HepG2 (cell line): ENCODE data around the gene ATP1A2. TPM values are rescaled to one million over a fixed set of nuclear protein-coding genes. Genes with fewer than 3 reads are reported as not detected.

Experiments used
- ATAC-seq: fragments of 200-7000 bp; cut with Tn5 transposase; 3 replicates; pipeline ENCODE4 v1.9.1; 2020; ENCODE audit warnings: mild to moderate bottlenecking, moderate library complexity
- BruUV-seq: library from RNA; stranded (reverse); fragments of 400-500 nt; replicated peaks from 2 replicates; lab custom pipeline; 2021; lab: Mats Ljungman, UMichigan
- CTCF ChIA-PET: fragments of 300-600 bp; formaldehyde crosslinking; extraction: SDS; loops from one replicate; lab custom pipeline; 2021; ENCODE audit warnings: low total read pairs, inconsistent platforms, low intra/inter-chr PET ratio; lab: Yijun Ruan, JAX
- POLR2A ChIA-PET: fragments of 350-600 bp; sonication (Branson Sonifier 250); formaldehyde crosslinking; loops from one replicate; lab custom pipeline; 2020; ENCODE audit warnings: antibody characterized with exemption, inconsistent platforms; lab: Yijun Ruan, JAX
- DNase-seq: peaks from one replicate; pipeline ENCODE4 v3.0.0-alpha.2; 2015; ENCODE audit warnings: low spot score
- FAIRE-seq: peaks from 3 replicates; lab custom pipeline; 2011; peaks lifted over from hg19 to GRCh38; lab: Jason Lieb, UNC
- H2AFZ ChIP-seq: one replicate; pipeline ENCODE4 v1.6.1; 2011; ENCODE audit warnings: low read length, inconsistent platforms
- H3K27ac ChIP-seq: fragments of 300-600 bp; 3 replicates; pipeline ENCODE4 v1.8.0; 2011; ENCODE audit warnings: mixed run types, mild to moderate bottlenecking, mixed read lengths, low read length, inconsistent platforms; ENCODE audit not compliant: insufficient read depth; ENCODE audit errors: extremely low read length
- H3K27me3 ChIP-seq, 2 experiments: fragments of 200-600 bp in 1 of 2; 2 replicates in 1 of 2; 3 replicates in 1 of 2; pipeline versions ENCODE4 v1.6.0 to v1.8.0; 2011; ENCODE audit warnings: low read length in 2 of 2, mild to moderate bottlenecking in 2 of 2, moderate library complexity in 2 of 2, inconsistent platforms in 1 of 2; ENCODE audit not compliant: insufficient read depth in 2 of 2, control insufficient read depth in 1 of 2
- H3K36me3 ChIP-seq, 2 experiments: fragments of 200-600 bp in 1 of 2; replicated peaks in 1 of 2; 2 replicates in 1 of 2; 3 replicates in 1 of 2; pipeline versions ENCODE4 v1.5.1 to v1.8.0; 2011; ENCODE audit warnings: low read length in 2 of 2, inconsistent platforms in 1 of 2; ENCODE audit not compliant: insufficient read depth in 2 of 2, control insufficient read depth in 1 of 2
- H3K4me1 ChIP-seq: 2 replicates; pipeline ENCODE4 v1.5.1; 2012; ENCODE audit warnings: low read length, inconsistent platforms; ENCODE audit not compliant: insufficient read depth
- H3K4me2 ChIP-seq: 2 replicates; pipeline ENCODE4 v1.6.0; 2011; ENCODE audit warnings: low read depth, low read length, inconsistent platforms
- H3K4me3 ChIP-seq, 3 experiments: fragments of 200-600 bp in 1 of 3; sonication (generic), shearing (Covaris generic) in 1 of 3; replicated peaks in 1 of 3; 2 replicates each; pipeline ENCODE4 v1.5.1; 2011 to 2016; ENCODE audit warnings: low read length in 3 of 3, inconsistent platforms in 2 of 3, low read depth in 2 of 3, mild to moderate bottlenecking in 2 of 3, control low read depth in 1 of 3, mixed read lengths in 1 of 3; ENCODE audit not compliant: insufficient read depth in 1 of 3
- H3K79me2 ChIP-seq: one replicate; pipeline ENCODE4 v1.6.1; 2011; ENCODE audit warnings: low read length, inconsistent platforms; ENCODE audit not compliant: insufficient read depth
- H3K9ac ChIP-seq: 2 replicates; pipeline ENCODE4 v1.6.0; 2011; ENCODE audit warnings: mild to moderate bottlenecking, low read depth, low read length, inconsistent platforms; ENCODE audit not compliant: insufficient read depth
- H3K9me3 ChIP-seq: 2 replicates; pipeline ENCODE4 v1.5.1; 2012; ENCODE audit warnings: mild to moderate bottlenecking, low read length
- H4K20me1 ChIP-seq: 2 replicates; pipeline ENCODE4 v1.6.0; 2011; ENCODE audit warnings: inconsistent platforms, mild to moderate bottlenecking, low read length, moderate library complexity; ENCODE audit not compliant: insufficient read depth
- ARID5B ChIP-seq: IDR thresholded peaks from 2 replicates; pipeline ENCODE4 v1.4.0; 2020; ENCODE audit warnings: mild to moderate bottlenecking, missing genetic modification reagents
- BCL6 ChIP-seq: IDR thresholded peaks from 2 replicates; pipeline ENCODE4 v1.6.1; 2016; ENCODE audit warnings: missing genetic modification reagents, missing compliant biosample characterization
- FOXA3 ChIP-seq: IDR thresholded peaks from 2 replicates; pipeline ENCODE4 v1.6.1; 2016; ENCODE audit warnings: missing genetic modification reagents, missing compliant biosample characterization
- HDAC1 ChIP-seq: sonication (generic); formaldehyde crosslinking; IDR thresholded peaks from 2 replicates; pipeline ENCODE4 v1.5.1; 2020; ENCODE audit warnings: mild to moderate bottlenecking, missing genetic modification reagents
- ZNF3 ChIP-seq: IDR thresholded peaks from 2 replicates; pipeline ENCODE4 v1.7.0; 2017; ENCODE audit warnings: inconsistent platforms
- WGBS: methylation state at CpG from one replicate; pipeline ENCODE4 v1.1.6; 2017; ENCODE audit warnings: low lambda C conversion rate; 5-methylcytosine and 5-hydroxymethylcytosine counted together
- in situ Hi-C: cut with HindIII; loops from 2 replicates; pipeline ENCODE4 v1.10.0; 2017; ENCODE audit warnings: low pct_unique_long_range_greater_than_20kb; ENCODE audit not compliant: extremely low pct_ligation_motif_present
- intact Hi-C: fragments of 100-400 bp; cut with micrococcal nuclease; formaldehyde crosslinking; loops from one replicate; pipeline ENCODE4 v1.10.0; 2022; ENCODE audit not compliant: unreplicated experiment
- polyA plus RNA-seq, 8 experiments: library from polyadenylated mRNA; depleted of rRNA in 3 of 8; stranded (reverse) in 7 of 8; unstranded in 1 of 8; fragments of >200 nt; fragmentation: Illumina TruSeq in 4 of 8; extraction: Trizol in 4 of 8; gene quantifications; 2 replicates each; pipeline versions ENCODE4 v1.2.1 to v1.2.3, GENCODE V29; 2011 to 2016; ENCODE audit warnings: low read depth in 4 of 8, missing spikeins in 1 of 8, mixed read lengths in 1 of 8; ENCODE audit not compliant: insufficient read depth in 1 of 8
- total RNA-seq, 5 experiments: library from RNA; depleted of rRNA; stranded (reverse); fragments of >200 nt; fragmentation: Illumina TruSeq; extraction: Trizol; gene quantifications; 2 replicates each; pipeline ENCODE4 v1.2.3, GENCODE V29; 2016; ENCODE audit warnings: low read depth in 1 of 5

The ATP1A2 gene
- total and polyA plus RNA-seq, 2 of the 13 experiments (the other 11 are each of a cell fraction or from before 2014, with no cell fraction given), result 0.16 TPM; not detected in 1

GRCh38 chr1:160080381-160081100, 35.0 kb upstream of the ATP1A2 start:
- peaks cover 48% of the 10 kb centered on the region for H3K4me1 ChIP-seq
- H4K20me1 ChIP-seq, result no peaks in the 10 kb centered on the region
- no peaks in the 10 kb centered on the region for H3K36me3 ChIP-seq
- ATAC-seq (no peak), DNase-seq (no peak)
- POLR2A ChIA-PET, result interaction anchor here (1.2 kb wide), 1 partner anchor 33 kb away, joined by 5 read pairs; no protein-coding TSS in a partner anchor
- no TSS peak for BruUV-seq
- H3K79me2 ChIP-seq, result no peaks in the 10 kb centered on the region
- no peak overlapping the region for H3K27ac ChIP-seq
- TF ChIP-seq HDAC1 (no peak), FOXA3 (CRISPR knock-in tag) (peak; percentile 34; the same call in 1 of the 2 replicates), ARID5B (CRISPR knock-in tag) (0 out of 2 replicates have a peak, but pooled peaks have one; percentile 20), BCL6 (CRISPR knock-in tag) (peak; percentile 38; the same call in 1 of the 2 replicates), ZNF3 (CRISPR knock-in tag) (peak; percentile 66; the same call in 1 of the 2 replicates)
- TF ChIP-seq, all 625 proteins: peak for 4
- FAIRE-seq, result no peak
- Histone ChIP-seq H3K9me3 (no peaks in the 10 kb centered on the region), H3K9ac (no peak overlapping the region), H3K4me3 (no peak overlapping the region), H3K4me2 (peak overlapping the region; percentile 46), H2AFZ (no peak overlapping the region), H3K27me3 (no peaks in the 10 kb centered on the region)
- in situ Hi-C loops, result loop anchor here (5.0 kb wide), 2 partner anchors 33 to 143 kb away; no protein-coding TSS in a partner anchor
- intact Hi-C loops, result no loop called here
- 7% methylated on average over 6 of the region's 6 CpGs for WGBS
- CTCF ChIA-PET, result interaction anchor here (3.3 kb wide), 1 partner anchor 33 kb away, joined by 29 read pairs; no protein-coding TSS in a partner anchor
